GM12801 (cell line): ENCODE measurements around the gene SPINK1.

Source experiments
- CTCF ChIP-seq: IDR thresholded peaks from one replicate; pipeline ENCODE4 v1.5.1; 2011; ENCODE audit warnings: control low read depth; ENCODE audit not compliant: insufficient read length; ENCODE audit errors: extremely low read depth

SPINK1 gene

GRCh38 chr5:147869112-147869511 is 37.6 kb upstream of the SPINK1 start:
- no peak for TF ChIP-seq CTCF

GRCh38 chr5:147863454-147864158 is 32.1 kb upstream of the SPINK1 start:
- TF ChIP-seq CTCF = no peak

- TF ChIP-seq CTCF = no peak
These were observed 29.2 kb upstream of the SPINK1 start for GRCh38 chr5:147860641-147861025.

- TF ChIP-seq CTCF = no peak
These were observed 28.6 kb upstream of the SPINK1 start for GRCh38 chr5:147859962-147860640.

- no peak for TF ChIP-seq CTCF
These were observed 27.1 kb upstream of the SPINK1 start for GRCh38 chr5:147858565-147858964.

- TF ChIP-seq CTCF = peak; percentile 75
These were observed 26.0 kb upstream of the SPINK1 start for GRCh38 chr5:147857302-147858129.

- no peak for TF ChIP-seq CTCF
These were observed 25.3 kb upstream of the SPINK1 start for GRCh38 chr5:147856801-147857200.
